Spinal cord (tissue), 10 donors: ENCODE measurements around the gene CST3. TPM values are rescaled to one million over a fixed set of nuclear protein-coding genes. Genes with fewer than 3 reads are reported as not detected.
A peak's percentile ranks its signal among the peaks of the same experiment; 100 is the strongest.

Experiments used
- DNase-seq, 6 donors: peaks; one replicate each; pipeline versions ENCODE4 v3.0.0 to v3.0.0-alpha.2; 2013 to 2015; ENCODE audit warnings: low spot score in 6 of 6, low read depth in 4 of 6
- H3K27ac ChIP-seq: one replicate; pipeline ENCODE4 v1.5.1; 2013; ENCODE audit warnings: low read depth, low read length, control low read depth
- H3K27me3 ChIP-seq: one replicate; pipeline ENCODE4 v1.6.1; 2013; ENCODE audit warnings: low read length; ENCODE audit not compliant: control insufficient read depth, insufficient read depth
- H3K36me3 ChIP-seq: one replicate; pipeline ENCODE4 v1.6.1; 2013; ENCODE audit warnings: low read length; ENCODE audit not compliant: control insufficient read depth, insufficient read depth
- H3K4me1 ChIP-seq: one replicate; pipeline ENCODE4 v1.6.1; 2013; ENCODE audit warnings: low read length; ENCODE audit not compliant: control insufficient read depth, insufficient read depth
- H3K4me3 ChIP-seq: one replicate; pipeline ENCODE4 v1.5.1; 2013; ENCODE audit warnings: low read depth, low read length, control low read depth
- H3K9me3 ChIP-seq: one replicate; pipeline ENCODE4 v1.6.1; 2013; ENCODE audit warnings: low read length; ENCODE audit not compliant: control insufficient read depth, insufficient read depth
- WGBS: methylation state at CpG from one replicate; pipeline ENCODE4 v1.1.5; 2013; ENCODE audit warnings: missing lambda C conversion rate; ENCODE audit not compliant: insufficient coverage; 5-methylcytosine and 5-hydroxymethylcytosine counted together
- polyA plus RNA-seq, 2 donors: library from polyadenylated mRNA; unstranded; fragments of 120-200 nt; gene quantifications; one replicate each; pipeline ENCODE4 v1.2.1, GENCODE V29; 2013; ENCODE audit not compliant: insufficient read length in 2 of 2
- total RNA-seq, 2 donors: library from RNA; depleted of rRNA in 1 of 2; stranded (reverse); fragments of 120-200 nt in 1 of 2; fragments of >200 nt in 1 of 2; gene quantifications; one replicate each; pipeline versions ENCODE4 v1.2.3 to v1.2.4, GENCODE V29; 2013 to 2014
- donor health status: healthy.

The CST3 gene
- total and polyA plus RNA-seq, 4 donors: 465 to 2,096 (median 1,311) TPM

DNA sequence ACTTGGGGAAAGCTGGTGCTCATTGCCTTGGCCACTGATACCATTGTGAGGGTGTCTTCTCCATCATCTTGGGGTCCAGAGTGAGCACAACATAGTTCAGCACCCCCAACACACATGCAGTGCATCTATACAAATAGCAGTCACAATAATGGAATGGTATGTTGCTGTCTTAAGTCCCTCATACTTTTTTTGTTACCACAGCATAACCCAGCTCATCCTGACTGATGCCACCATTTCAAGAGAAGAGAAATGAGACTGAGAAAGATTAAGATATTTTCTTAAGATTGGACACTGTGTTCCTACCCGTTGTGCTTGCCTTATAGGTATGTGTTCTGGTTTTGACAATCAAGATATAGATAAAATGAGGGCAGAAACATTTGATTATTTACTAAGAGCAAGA lies 35.5 kb upstream of the CST3 start:
- Histone ChIP-seq H3K9me3 (peaks cover 1% of the 10 kb centered on the region), H3K4me3 (no peak overlapping the region), H3K36me3 (no peaks in the 10 kb centered on the region), H3K27ac (no peak overlapping the region), H3K27me3 (no peaks in the 10 kb centered on the region), H3K4me1 (no peaks in the 10 kb centered on the region)
- WGBS: 83% methylated on average over 1 of the region's 1 CpG
- no peak for DNase-seq

DNA sequence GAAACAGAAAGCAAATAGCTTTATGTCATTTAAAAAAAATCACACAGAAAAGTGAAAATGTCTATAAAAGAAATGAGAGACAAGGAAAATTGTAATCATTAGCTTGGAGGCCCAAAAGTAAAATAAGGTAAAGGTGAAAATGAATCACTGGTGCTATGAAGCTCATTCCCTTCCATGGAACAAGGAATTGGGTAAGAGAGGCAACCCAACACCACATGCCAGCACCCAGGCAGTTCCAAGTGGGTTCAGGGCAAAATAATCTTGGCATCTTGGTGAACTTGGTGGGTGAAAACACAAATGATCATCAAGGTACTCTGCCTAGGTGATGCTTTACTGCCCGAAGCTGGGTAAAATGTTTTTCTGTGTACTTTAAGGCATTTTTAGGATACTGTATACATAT lies 34.4 kb upstream of the CST3 start:
- H3K9me3 ChIP-seq: peaks cover 1% of the 10 kb centered on the region
- H3K27ac ChIP-seq: no peak overlapping the region
- H3K27me3 ChIP-seq: no peaks in the 10 kb centered on the region
- DNase-seq: no peak
- no CpG with 5 or more reads among the region's 1 CpG for WGBS
- H3K36me3 ChIP-seq: no peaks in the 10 kb centered on the region
- no peak overlapping the region for H3K4me3 ChIP-seq
- H3K4me1 ChIP-seq: no peaks in the 10 kb centered on the region

DNA sequence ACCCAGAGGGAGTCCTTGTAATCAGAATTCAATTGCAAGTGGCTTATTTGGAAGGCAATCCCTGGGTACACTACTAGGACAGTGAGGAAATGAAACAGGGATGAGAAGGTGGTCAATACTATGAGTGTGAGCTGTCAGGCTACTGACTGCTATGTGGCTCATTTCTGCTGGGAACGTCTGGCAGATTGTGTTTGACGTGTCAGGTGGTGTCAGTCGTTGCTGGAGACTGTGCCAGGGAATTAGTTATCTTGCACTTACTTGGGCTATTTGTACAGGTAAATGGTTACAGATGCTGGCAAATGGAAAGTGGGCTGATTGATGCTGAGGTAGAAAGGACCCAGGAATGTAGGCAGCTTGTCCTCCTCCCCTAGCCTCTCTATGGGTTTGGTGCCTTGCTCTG lies 33.7 kb upstream of the CST3 start:
- Histone ChIP-seq H3K4me1 (no peaks in the 10 kb centered on the region), H3K27me3 (no peaks in the 10 kb centered on the region), H3K9me3 (peaks cover 1% of the 10 kb centered on the region), H3K4me3 (no peak overlapping the region), H3K27ac (no peak overlapping the region), H3K36me3 (no peaks in the 10 kb centered on the region)
- WGBS: 71% methylated on average over 3 of the region's 3 CpGs
- DNase-seq: no peak

DNA sequence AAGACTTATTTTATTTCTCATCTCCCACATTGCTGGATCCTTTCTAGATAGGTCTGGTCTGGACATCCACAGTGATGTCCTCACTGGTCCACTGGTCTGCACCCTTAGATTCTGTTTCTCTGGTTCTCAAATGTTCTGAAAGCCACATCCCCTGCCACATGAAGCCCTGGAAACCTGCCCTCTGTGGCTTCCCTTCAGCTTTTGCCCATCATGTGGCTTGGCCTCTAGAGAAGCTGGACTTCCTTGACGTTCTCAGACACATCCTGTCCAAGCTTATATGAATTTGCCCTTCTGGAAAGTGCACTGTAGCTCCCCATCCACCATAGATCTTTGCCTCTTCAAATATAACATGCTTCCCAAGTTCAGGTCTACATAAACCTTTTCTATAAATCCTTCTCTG lies 32.6 kb upstream of the CST3 start:
- no peak for DNase-seq
- Histone ChIP-seq H3K36me3 (no peaks in the 10 kb centered on the region), H3K27ac (no peak overlapping the region), H3K9me3 (peaks cover 1% of the 10 kb centered on the region), H3K27me3 (no peaks in the 10 kb centered on the region), H3K4me1 (no peaks in the 10 kb centered on the region), H3K4me3 (no peak overlapping the region)
- WGBS: 83% methylated on average over 1 of the region's 1 CpG

DNA sequence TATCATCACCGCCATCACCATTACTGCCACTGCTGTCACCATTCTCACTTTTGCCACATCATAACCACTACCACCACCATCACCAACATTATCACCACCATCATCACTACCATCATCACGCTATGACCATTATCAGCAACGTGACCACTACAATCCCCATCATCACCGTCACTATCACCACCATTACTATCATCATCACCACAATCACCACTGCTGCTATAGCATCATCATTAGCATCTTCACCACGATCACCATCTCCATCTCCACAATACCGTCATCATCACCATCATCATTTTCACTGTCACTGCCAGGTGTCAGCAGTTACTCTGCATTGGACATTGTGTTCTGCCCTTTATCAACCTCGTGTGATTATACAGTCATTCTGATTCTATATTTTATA lies 32.1 kb upstream of the CST3 start:
- Histone ChIP-seq H3K4me1 (no peaks in the 10 kb centered on the region), H3K36me3 (no peaks in the 10 kb centered on the region), H3K4me3 (no peak overlapping the region), H3K9me3 (peaks cover 1% of the 10 kb centered on the region), H3K27me3 (no peaks in the 10 kb centered on the region), H3K27ac (no peak overlapping the region)
- no peak for DNase-seq
- 93% methylated on average over 6 of the region's 7 CpGs for WGBS

DNA sequence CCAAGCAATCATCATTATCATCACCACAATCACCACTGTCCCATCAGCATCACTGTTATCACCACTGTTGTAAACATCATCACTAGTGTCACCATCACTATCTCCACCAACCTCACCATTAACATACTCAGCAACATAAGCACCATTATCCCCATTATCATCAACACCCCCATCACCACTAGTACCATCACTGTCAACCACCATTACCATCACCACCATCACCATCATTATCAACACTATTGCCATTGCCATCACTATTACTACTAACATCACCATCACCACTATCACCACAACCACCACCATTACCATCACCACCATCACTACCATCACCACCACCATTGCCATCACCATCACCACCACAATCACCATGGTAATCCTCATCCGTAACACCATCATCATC lies 31.6 kb upstream of the CST3 start:
- Histone ChIP-seq H3K27ac (no peak overlapping the region), H3K27me3 (no peaks in the 10 kb centered on the region), H3K9me3 (peaks cover 1% of the 10 kb centered on the region), H3K4me1 (no peaks in the 10 kb centered on the region), H3K4me3 (no peak overlapping the region), H3K36me3 (no peaks in the 10 kb centered on the region)
- WGBS: 100% methylated on average over 1 of the region's 1 CpG
- DNase-seq: no peak

DNA sequence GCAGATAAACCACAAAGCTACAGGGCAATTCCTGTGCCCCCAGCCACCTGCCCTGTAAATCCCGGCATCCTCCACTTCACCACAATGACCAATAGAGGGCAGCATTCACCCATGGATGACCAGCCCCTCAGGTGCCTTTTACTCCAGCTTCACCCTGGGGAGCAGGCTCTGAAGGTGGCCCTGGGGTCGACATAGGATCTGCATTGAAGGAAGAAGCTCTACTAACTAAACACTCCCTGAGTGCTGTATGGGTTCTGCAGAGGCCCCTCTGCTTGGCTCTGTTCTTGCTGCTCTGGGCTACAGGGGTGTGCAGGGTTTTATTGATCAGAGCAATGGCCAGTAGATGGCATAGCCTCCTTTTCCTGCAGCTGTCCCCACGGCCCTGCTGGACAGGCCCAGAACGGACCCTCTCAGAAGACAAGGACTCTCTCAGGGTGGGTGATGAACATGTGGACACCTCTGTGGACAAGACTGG lies 30.8 kb upstream of the CST3 start:
- Histone ChIP-seq H3K4me1 (no peaks in the 10 kb centered on the region), H3K27ac (no peak overlapping the region), H3K27me3 (no peaks in the 10 kb centered on the region), H3K36me3 (no peaks in the 10 kb centered on the region), H3K9me3 (peaks cover 1% of the 10 kb centered on the region), H3K4me3 (no peak overlapping the region)
- WGBS: 0% methylated on average over 3 of the region's 4 CpGs
- peak in 4 of 6 donors; percentile 22 to 64 (median 48) for DNase-seq

DNA sequence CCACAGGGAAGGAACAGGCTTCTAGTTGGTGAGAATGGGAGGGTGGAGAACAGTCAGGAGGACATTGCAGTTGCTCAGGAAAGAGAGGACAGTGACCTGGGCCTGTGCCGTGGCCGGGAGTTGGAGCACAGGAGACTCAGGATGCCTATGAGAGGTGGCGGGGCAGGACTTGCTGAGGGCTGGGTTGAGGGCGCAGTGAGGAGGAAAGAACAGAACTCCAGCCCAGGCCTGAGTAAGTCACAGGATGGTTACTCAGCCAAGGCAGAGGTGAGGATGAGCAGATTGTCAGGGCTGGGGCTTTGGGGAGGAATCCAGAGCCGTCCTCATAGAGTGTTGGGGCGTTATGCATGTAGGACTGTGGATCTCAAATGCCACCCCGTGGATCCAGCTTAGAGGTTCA lies 29.9 kb upstream of the CST3 start:
- no peak overlapping the region for H3K27ac ChIP-seq
- H3K27me3 ChIP-seq: no peaks in the 10 kb centered on the region
- H3K4me1 ChIP-seq: no peaks in the 10 kb centered on the region
- no peak overlapping the region for H3K4me3 ChIP-seq
- WGBS: 85% methylated on average over 7 of the region's 7 CpGs
- H3K36me3 ChIP-seq: no peaks in the 10 kb centered on the region
- no peaks in the 10 kb centered on the region for H3K9me3 ChIP-seq
- DNase-seq: no peak

DNA sequence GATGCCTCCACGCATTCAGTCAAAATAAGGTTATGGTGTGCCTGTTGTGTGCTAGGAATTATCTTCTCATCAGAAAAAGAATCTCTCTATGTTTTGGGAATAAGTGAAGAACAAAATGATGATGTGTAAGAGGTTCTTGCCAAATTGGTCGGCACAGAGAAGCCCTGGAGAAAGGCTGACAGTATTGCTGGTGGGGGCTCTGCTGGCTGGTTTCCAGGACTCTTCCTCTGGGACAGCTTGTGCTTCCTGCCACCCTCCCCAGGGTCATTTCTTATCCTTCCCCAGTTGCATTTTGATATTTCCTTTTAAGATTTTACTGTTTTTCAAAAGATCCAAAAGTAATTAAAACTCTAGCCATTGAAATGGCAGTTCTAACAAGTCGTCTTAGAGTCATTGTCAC lies 28.9 kb upstream of the CST3 start:
- H3K36me3 ChIP-seq: no peaks in the 10 kb centered on the region
- WGBS: 63% methylated on average over 1 of the region's 3 CpGs
- H3K27ac ChIP-seq: no peak overlapping the region

DNA sequence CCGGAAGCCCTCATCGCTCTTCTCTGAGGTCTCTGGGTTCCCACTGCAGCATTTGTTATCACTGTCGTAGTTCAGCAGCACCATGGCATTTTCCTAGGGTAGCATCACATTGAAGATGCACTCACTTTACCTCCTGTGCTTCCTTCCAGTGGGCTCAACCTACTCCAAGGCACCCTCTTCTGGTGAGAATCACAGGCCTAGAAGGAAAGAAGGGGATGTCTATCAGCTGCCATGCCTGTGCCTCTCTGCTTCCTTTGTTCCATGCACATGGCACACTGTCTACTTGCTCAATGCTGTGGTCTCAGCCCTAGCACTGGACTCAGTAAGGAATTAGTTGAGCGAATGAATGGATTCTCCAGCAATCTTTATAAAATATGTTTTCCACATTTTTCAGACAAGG lies 28.4 kb upstream of the CST3 start:
- no peak for DNase-seq
- WGBS: 79% methylated on average over 3 of the region's 4 CpGs

More for the DNA sequence above, 28.9 kb upstream of the CST3 start:
- DNase-seq: no peak
- H3K4me1 ChIP-seq: no peaks in the 10 kb centered on the region
- H3K4me3 ChIP-seq: no peak overlapping the region
- H3K27me3 ChIP-seq: no peaks in the 10 kb centered on the region
- H3K9me3 ChIP-seq: no peaks in the 10 kb centered on the region

More for the DNA sequence above, 28.4 kb upstream of the CST3 start:
- Histone ChIP-seq H3K27me3 (no peaks in the 10 kb centered on the region), H3K4me1 (no peaks in the 10 kb centered on the region), H3K4me3 (no peak overlapping the region), H3K27ac (no peak overlapping the region), H3K36me3 (no peaks in the 10 kb centered on the region), H3K9me3 (no peaks in the 10 kb centered on the region)
